DND-41 (cell line): ENCODE measurements around the gene COL23A1.

Source experiments
- CTCF ChIP-seq: IDR thresholded peaks from 2 replicates; pipeline ENCODE4 v1.5.1; 2012; ENCODE audit warnings: borderline replicate concordance, low read length, moderate library complexity, mild to moderate bottlenecking; ENCODE audit not compliant: poor library complexity, severe bottlenecking; ENCODE audit errors: extremely low read depth
- EZH2 ChIP-seq: IDR thresholded peaks from 3 replicates; pipeline ENCODE4 v1.6.1; 2012; ENCODE audit warnings: borderline replicate concordance, low read depth, mild to moderate bottlenecking, moderate library complexity, low read length, inconsistent platforms; ENCODE audit not compliant: severe bottlenecking

GRCh38 chr5:178462076-178462475 is 128.1 kb downstream of the COL23A1 start:
- TF ChIP-seq CTCF, result no peak
- no peak for TF ChIP-seq EZH2
